A549 treated with GW870086 at 1 μM for 4 hours (cell line): ENCODE measurements around the gene LDLRAP1. TPM values are rescaled to one million over a fixed set of nuclear protein-coding genes. Genes with fewer than 3 reads are reported as not detected.

Source experiments
- total RNA-seq: library from RNA; stranded (reverse); fragments of 200-300 nt; extraction: Qiagen RNA extraction; gene quantifications from 5 replicates; pipeline ENCODE4 v1.2.3, GENCODE V29; 2022; ENCODE audit warnings: low read depth

Gene LDLRAP1, protein sequence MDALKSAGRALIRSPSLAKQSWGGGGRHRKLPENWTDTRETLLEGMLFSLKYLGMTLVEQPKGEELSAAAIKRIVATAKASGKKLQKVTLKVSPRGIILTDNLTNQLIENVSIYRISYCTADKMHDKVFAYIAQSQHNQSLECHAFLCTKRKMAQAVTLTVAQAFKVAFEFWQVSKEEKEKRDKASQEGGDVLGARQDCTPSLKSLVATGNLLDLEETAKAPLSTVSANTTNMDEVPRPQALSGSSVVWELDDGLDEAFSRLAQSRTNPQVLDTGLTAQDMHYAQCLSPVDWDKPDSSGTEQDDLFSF
- 7.5 to 9.5 TPM (median 8.9 TPM) in 5 replicates for total RNA-seq

GRCh38 chr1:25543425-25544242, at the start of gene LDLRAP1:
TSS of gene LDLRAP1 (plus strand) at chr1:25543606. CDS start at chr1:25543699, 93 bp downstream.

DNA sequence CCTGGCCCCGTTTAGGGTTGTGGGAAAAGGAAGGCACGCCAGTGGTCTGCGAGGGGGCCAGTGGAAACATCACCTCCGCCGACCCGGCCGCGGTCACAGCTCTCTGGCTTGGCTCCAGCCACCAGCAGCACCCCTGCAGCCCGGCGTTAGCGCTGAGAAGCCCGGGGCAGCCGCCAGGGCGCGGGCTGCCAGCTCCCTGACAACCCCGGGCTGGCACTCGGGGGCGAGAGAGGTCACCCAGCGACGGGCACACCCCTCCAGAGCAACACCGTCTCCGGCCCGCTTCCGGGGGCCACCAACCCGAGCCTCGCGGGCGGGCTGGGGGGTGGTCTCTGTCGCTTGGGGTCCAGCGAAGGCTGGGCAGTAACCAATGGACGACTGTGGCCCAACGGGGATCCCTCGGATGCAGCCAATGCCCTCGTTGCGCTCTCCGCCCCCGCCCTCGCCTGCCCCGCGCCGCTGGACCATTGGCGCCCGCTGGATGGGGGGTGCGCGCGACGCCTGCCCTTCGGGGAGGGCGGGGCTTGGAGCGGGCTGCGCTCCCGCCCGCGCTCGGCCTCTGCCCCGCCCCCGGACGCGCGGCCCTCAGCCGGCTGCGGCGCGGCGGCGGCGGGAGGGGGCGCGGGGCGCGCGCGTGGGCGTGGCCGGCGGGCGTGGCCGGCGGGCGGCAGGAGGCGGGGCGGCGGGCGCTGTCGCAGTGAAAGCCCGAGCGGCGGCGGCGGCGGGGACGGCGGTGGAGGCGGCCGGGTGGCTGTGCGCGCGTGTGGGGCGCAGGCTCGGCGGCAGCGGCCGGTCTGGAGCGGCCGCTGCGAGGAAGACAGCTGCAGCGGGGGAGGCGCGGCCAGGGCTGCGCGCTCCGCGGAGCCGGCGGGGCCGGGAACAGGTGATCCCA, 72.9 kb downstream of the LDLRAP1 start, which contains the start of gene MAN1C1:
MAN1C1 (plus strand) TSS at position 697 of the 892 bp plus-strand sequence. CDS start 1,007 bp downstream, outside the sequence.

Other genes with a start within 250 kb of the LDLRAP1 start
- 66.9 to 80.9 TPM (median 71.8 TPM) in 5 replicates for gene TMEM50A, start 205.3 kb upstream of the LDLRAP1 start, total RNA-seq
- gene RHCE, start 122.8 kb upstream of the LDLRAP1 start, total RNA-seq = 0.09 to 0.17 TPM (median 0.14 TPM) in 4 of 5 replicates, not detected in the other
- 7.5 to 9.9 TPM (median 8.6 TPM) in 5 replicates for gene MACO1, start 112.7 kb upstream of the LDLRAP1 start, total RNA-seq
- 0.17 to 0.61 TPM (median 0.23 TPM) in 5 replicates for gene MAN1C1, start 73.2 kb downstream of the LDLRAP1 start, total RNA-seq